Suprapubic skin (tissue), 4 donors: ENCODE measurements around the gene SCRN2. TPM values are rescaled to one million over a fixed set of nuclear protein-coding genes. Genes with fewer than 3 reads are reported as not detected.

Experiments
- DNase-seq, 2 donors: peaks; one replicate each; pipeline ENCODE4 v3.0.0-alpha.2; 2019; ENCODE audit warnings: low spot score in 2 of 2
- H3K27ac ChIP-seq: fragments of 200-600 bp; sonication (generic); one replicate; pipeline ENCODE4 v1.5.1; 2019
- H3K27me3 ChIP-seq: fragments of 200-600 bp; sonication (generic); one replicate; pipeline ENCODE4 v1.5.1; 2019
- H3K36me3 ChIP-seq: fragments of 200-600 bp; sonication (generic); one replicate; pipeline ENCODE4 v1.5.1; 2019
- H3K4me1 ChIP-seq: fragments of 200-600 bp; sonication (generic); one replicate; pipeline ENCODE4 v1.5.1; 2019
- H3K4me3 ChIP-seq: fragments of 200-600 bp; sonication (generic); one replicate; pipeline ENCODE4 v1.5.1; 2019; ENCODE audit warnings: mild to moderate bottlenecking
- H3K9me3 ChIP-seq: fragments of 200-600 bp; sonication (generic); one replicate; pipeline ENCODE4 v1.5.1; 2019
- CTCF ChIP-seq, 2 donors: fragments of 200-600 bp in 1 of 2; fragments of 450-650 bp in 1 of 2; sonication (generic) in 1 of 2; IDR thresholded peaks; one replicate each; pipeline ENCODE4 v1.5.1; 2016 to 2019; ENCODE audit warnings: antibody characterized with exemption in 2 of 2, mild to moderate bottlenecking in 1 of 2, moderate library complexity in 1 of 2
- EP300 ChIP-seq: sonication (generic); formaldehyde crosslinking; IDR thresholded peaks from one replicate; pipeline ENCODE4 v1.6.1; 2017; ENCODE audit warnings: antibody characterized with exemption
- POLR2A ChIP-seq, 2 donors: fragments of 450-650 bp; IDR thresholded peaks; one replicate each; pipeline ENCODE4 v1.6.1; 2017; ENCODE audit warnings: antibody characterized with exemption in 2 of 2, mild to moderate bottlenecking in 2 of 2, moderate library complexity in 2 of 2
- POLR2AphosphoS5 ChIP-seq, 3 donors: sonication (generic); formaldehyde crosslinking; IDR thresholded peaks; one replicate each; pipeline ENCODE4 v1.6.1; 2017; ENCODE audit warnings: antibody characterized with exemption in 3 of 3
- WGBS: methylation state at CpG from one replicate; pipeline ENCODE4 v1.1.5; 2018; 5-methylcytosine and 5-hydroxymethylcytosine counted together
- total RNA-seq, 4 donors: library from RNA; depleted of rRNA; stranded (reverse); fragments of >200 nt; gene quantifications; one replicate each; pipeline ENCODE4 v1.1.0, GENCODE V29; 2016

Gene SCRN2
- total RNA-seq, 4 donors from 2014 or later, result 22.3 to 46.4 (median 34.7) TPM

- WGBS, result 94% methylated on average over 9 of the region's 13 CpGs
- Histone ChIP-seq H3K27ac (no peak overlapping the region), H3K9me3 (no peaks in the 10 kb centered on the region), H3K4me1 (peaks cover 30% of the 10 kb centered on the region), H3K4me3 (no peak overlapping the region), H3K27me3 (no peaks in the 10 kb centered on the region), H3K36me3 (peaks cover 37% of the 10 kb centered on the region)
- no peak for TF ChIP-seq CTCF (IDR thresholded peaks at IDR 0.05)
- no peak for TF ChIP-seq POLR2A (IDR thresholded peaks at IDR 0.05)
- TF ChIP-seq EP300, result no peak
- TF ChIP-seq POLR2AphosphoS5 (IDR thresholded peaks at IDR 0.05), result no peak
- DNase-seq, result no peak
Observed at GRCh38 chr17:47838636-47839035, 2.4 kb downstream of the SCRN2 start.

GRCh38 chr17:47837401-47838039 is 3.6 kb downstream of the SCRN2 start:
- H3K9me3 ChIP-seq, result no peaks in the 10 kb centered on the region
- no peaks in the 10 kb centered on the region for H3K27me3 ChIP-seq
- no peak for DNase-seq
- 91% methylated on average over 6 of the region's 13 CpGs for WGBS
- TF ChIP-seq POLR2AphosphoS5 (IDR thresholded peaks at IDR 0.05) (no peak), EP300 (no peak)
- no peak overlapping the region for H3K4me3 ChIP-seq
- H3K4me1 ChIP-seq, result peaks cover 20% of the 10 kb centered on the region
- H3K36me3 ChIP-seq, result peaks cover 37% of the 10 kb centered on the region
- H3K27ac ChIP-seq, result no peak overlapping the region

- H3K4me3 ChIP-seq, result no peak overlapping the region
- TF ChIP-seq EP300, result no peak
- no peak for TF ChIP-seq POLR2AphosphoS5 (IDR thresholded peaks at IDR 0.05)
- no CpG with 5 or more reads among the region's 6 CpGs for WGBS
- no peak overlapping the region for H3K27ac ChIP-seq
- H3K9me3 ChIP-seq, result no peaks in the 10 kb centered on the region
- peaks cover 37% of the 10 kb centered on the region for H3K36me3 ChIP-seq
- DNase-seq, result no peak
- peaks cover 22% of the 10 kb centered on the region for H3K4me1 ChIP-seq
- no peaks in the 10 kb centered on the region for H3K27me3 ChIP-seq
Observed at GRCh38 chr17:47836601-47837000, 4.5 kb downstream of the SCRN2 start.

- TF ChIP-seq POLR2AphosphoS5 (IDR thresholded peaks at IDR 0.05), result no peak
- no peak for TF ChIP-seq CTCF (IDR thresholded peaks at IDR 0.05)
- no peak for TF ChIP-seq POLR2A (IDR thresholded peaks at IDR 0.05)
- no peak for TF ChIP-seq EP300
- H3K4me1 ChIP-seq, result peaks cover 24% of the 10 kb centered on the region
- H3K4me3 ChIP-seq, result no peak overlapping the region
- WGBS, result 55% methylated on average over 5 of the region's 5 CpGs
- no peaks in the 10 kb centered on the region for H3K27me3 ChIP-seq
- H3K27ac ChIP-seq, result no peak overlapping the region
- no peaks in the 10 kb centered on the region for H3K9me3 ChIP-seq
- H3K36me3 ChIP-seq, result peaks cover 37% of the 10 kb centered on the region
- DNase-seq, result no peak
Observed at GRCh38 chr17:47834756-47835155, 6.3 kb downstream of the SCRN2 start.

GRCh38 chr17:47831934-47832327 is 9.1 kb downstream of the SCRN2 start:
- Histone ChIP-seq H3K4me1 (peaks cover 25% of the 10 kb centered on the region), H3K9me3 (no peaks in the 10 kb centered on the region), H3K4me3 (peak overlapping the region; percentile 82), H3K27me3 (no peaks in the 10 kb centered on the region), H3K36me3 (peaks cover 34% of the 10 kb centered on the region), H3K27ac (no peak overlapping the region)
- no peak for DNase-seq
- 12% methylated on average over 7 of the region's 7 CpGs for WGBS
- no peak for TF ChIP-seq POLR2AphosphoS5 (IDR thresholded peaks at IDR 0.05)
- no peak for TF ChIP-seq EP300

- Histone ChIP-seq H3K4me1 (peaks cover 25% of the 10 kb centered on the region), H3K36me3 (peaks cover 34% of the 10 kb centered on the region), H3K27ac (peak within 1 kb of the TSS; percentile 81), H3K4me3 (peak within 1 kb of the TSS; percentile 82), H3K27me3 (no peaks in the 10 kb centered on the region), H3K9me3 (no peaks in the 10 kb centered on the region)
- WGBS, result under 1% methylated on average over 42 of the region's 42 CpGs
- peak; percentile 93 to 94 for DNase-seq
- TF ChIP-seq POLR2A (IDR thresholded peaks at IDR 0.05), result peak in 1 of 2 donors; percentile 77
- TF ChIP-seq EP300, result no peak
- TF ChIP-seq POLR2AphosphoS5 (IDR thresholded peaks at IDR 0.05), result peak; percentile 34 to 98 (median 51)
Observed at GRCh38 chr17:47831003-47831933, 9.8 kb downstream of the SCRN2 start, which contains the start of the genes LRRC46 and MRPL10. Gene LRRC46, plus strand, starts transcription at chr17:47831670. Its CDS starts 320 bp downstream, at chr17:47831990. Gene MRPL10, minus strand, starts transcription at chr17:47831541. Its CDS starts 30 bp downstream, at chr17:47831511.
